Measurements from ENCODE around the gene GATA6.

GATA6 gene

GRCh38 chr18:22136395-22136794 is 33.0 kb upstream of the GATA6 start:
- no peak for DNase-seq (ENCODE audit: low read depth)
- TF ChIP-seq, protein P1, sequence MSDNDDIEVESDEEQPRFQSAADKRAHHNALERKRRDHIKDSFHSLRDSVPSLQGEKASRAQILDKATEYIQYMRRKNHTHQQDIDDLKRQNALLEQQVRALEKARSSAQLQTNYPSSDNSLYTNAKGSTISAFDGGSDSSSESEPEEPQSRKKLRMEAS (IDR thresholded peaks at IDR 0.05; ENCODE audit: low read depth, low read length): no peak
- no peak for TF ChIP-seq POLR2A (IDR thresholded peaks at IDR 0.05; ENCODE audit: extremely low read depth, insufficient read length)
- no peak for TF ChIP-seq MYC (IDR thresholded peaks at IDR 0.05; ENCODE audit: low read depth, low read length)
- TF ChIP-seq, protein P2, sequence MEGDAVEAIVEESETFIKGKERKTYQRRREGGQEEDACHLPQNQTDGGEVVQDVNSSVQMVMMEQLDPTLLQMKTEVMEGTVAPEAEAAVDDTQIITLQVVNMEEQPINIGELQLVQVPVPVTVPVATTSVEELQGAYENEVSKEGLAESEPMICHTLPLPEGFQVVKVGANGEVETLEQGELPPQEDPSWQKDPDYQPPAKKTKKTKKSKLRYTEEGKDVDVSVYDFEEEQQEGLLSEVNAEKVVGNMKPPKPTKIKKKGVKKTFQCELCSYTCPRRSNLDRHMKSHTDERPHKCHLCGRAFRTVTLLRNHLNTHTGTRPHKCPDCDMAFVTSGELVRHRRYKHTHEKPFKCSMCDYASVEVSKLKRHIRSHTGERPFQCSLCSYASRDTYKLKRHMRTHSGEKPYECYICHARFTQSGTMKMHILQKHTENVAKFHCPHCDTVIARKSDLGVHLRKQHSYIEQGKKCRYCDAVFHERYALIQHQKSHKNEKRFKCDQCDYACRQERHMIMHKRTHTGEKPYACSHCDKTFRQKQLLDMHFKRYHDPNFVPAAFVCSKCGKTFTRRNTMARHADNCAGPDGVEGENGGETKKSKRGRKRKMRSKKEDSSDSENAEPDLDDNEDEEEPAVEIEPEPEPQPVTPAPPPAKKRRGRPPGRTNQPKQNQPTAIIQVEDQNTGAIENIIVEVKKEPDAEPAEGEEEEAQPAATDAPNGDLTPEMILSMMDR (IDR thresholded peaks at IDR 0.05; ENCODE audit: low read depth, low read length): no peak

DNA sequence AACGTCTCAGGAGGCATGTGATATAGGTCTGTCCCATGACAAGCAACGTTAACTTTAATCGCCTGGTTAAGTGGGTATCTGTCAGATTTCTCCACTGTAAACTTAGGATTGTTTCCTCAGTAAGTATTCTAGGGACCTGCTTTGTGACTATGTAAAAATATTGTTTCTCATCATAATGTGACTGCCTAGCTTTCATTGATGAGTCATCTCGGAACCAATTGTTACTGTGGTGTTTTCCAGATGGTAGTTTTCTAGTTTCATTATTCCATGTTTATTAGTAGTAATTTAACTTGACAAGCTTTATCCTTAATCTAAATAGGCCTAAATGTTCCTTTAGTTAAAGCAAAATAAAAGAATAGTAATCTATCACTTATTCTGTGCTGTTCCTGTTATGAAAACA is 28.2 kb upstream of the GATA6 start:
- TF ChIP-seq MYC (IDR thresholded peaks at IDR 0.05; ENCODE audit: low read depth, low read length): no peak
- TF ChIP-seq, protein P1 (IDR thresholded peaks at IDR 0.05; ENCODE audit: low read depth, low read length): no peak
- TF ChIP-seq POLR2A (IDR thresholded peaks at IDR 0.05; ENCODE audit: extremely low read depth, insufficient read length): no peak
- TF ChIP-seq, protein P2 (IDR thresholded peaks at IDR 0.05; ENCODE audit: low read depth, low read length): no peak
- H3K4me3 ChIP-seq (ENCODE audit: low read depth, low read length): no peak overlapping the region
- DNase-seq (ENCODE audit: low read depth): no peak

More at GRCh38 chr18:22136395-22136794, 33.0 kb upstream of the GATA6 start:
- no peak overlapping the region for H3K4me3 ChIP-seq (ENCODE audit: low read depth, low read length)

GRCh38 chr18:22143347-22144340 is 25.7 kb upstream of the GATA6 start:
- TF ChIP-seq POLR2A (IDR thresholded peaks at IDR 0.05; ENCODE audit: extremely low read depth, insufficient read length) (no peak), MYC (IDR thresholded peaks at IDR 0.05; ENCODE audit: low read depth, low read length) (no peak)
- TF ChIP-seq, protein P1 (IDR thresholded peaks at IDR 0.05; ENCODE audit: low read depth, low read length): no peak
- TF ChIP-seq, protein P2 (IDR thresholded peaks at IDR 0.05; ENCODE audit: low read depth, low read length): no peak

GRCh38 chr18:22145160-22145559 is 24.2 kb upstream of the GATA6 start:
- DNase-seq (ENCODE audit: low read depth): no peak
- TF ChIP-seq, protein P2 (IDR thresholded peaks at IDR 0.05; ENCODE audit: low read depth, low read length): no peak
- TF ChIP-seq MYC (IDR thresholded peaks at IDR 0.05; ENCODE audit: low read depth, low read length): no peak
- TF ChIP-seq, protein P1 (IDR thresholded peaks at IDR 0.05; ENCODE audit: low read depth, low read length): no peak
- H3K4me3 ChIP-seq (ENCODE audit: low read depth, low read length): no peak overlapping the region

More at GRCh38 chr18:22143347-22144340, 25.7 kb upstream of the GATA6 start:
- no peak for DNase-seq (ENCODE audit: low read depth)
- H3K4me3 ChIP-seq (ENCODE audit: low read depth, low read length): no peak overlapping the region

GRCh38 chr18:22149710-22150109 is 19.7 kb upstream of the GATA6 start:
- TF ChIP-seq, protein P1 (IDR thresholded peaks at IDR 0.05; ENCODE audit: low read depth, low read length): no peak
- TF ChIP-seq MYC (IDR thresholded peaks at IDR 0.05; ENCODE audit: low read depth, low read length): no peak
- TF ChIP-seq, protein P2 (IDR thresholded peaks at IDR 0.05; ENCODE audit: low read depth, low read length): no peak
- no peak for TF ChIP-seq POLR2A (IDR thresholded peaks at IDR 0.05; ENCODE audit: extremely low read depth, insufficient read length)
- H3K4me3 ChIP-seq (ENCODE audit: low read depth, low read length): no peak overlapping the region
- no peak for DNase-seq (ENCODE audit: low read depth)
